HG03097 (cell line): Measurements from ENCODE around the gene ARID5A.

Experiments
- ATAC-seq: cut with Tn5 transposase; IDR thresholded peaks from one replicate; pipeline ENCODE4 v1.9.1; 2021; ENCODE audit not compliant: unreplicated experiment, low FRiP score

The ARID5A gene

DNA sequence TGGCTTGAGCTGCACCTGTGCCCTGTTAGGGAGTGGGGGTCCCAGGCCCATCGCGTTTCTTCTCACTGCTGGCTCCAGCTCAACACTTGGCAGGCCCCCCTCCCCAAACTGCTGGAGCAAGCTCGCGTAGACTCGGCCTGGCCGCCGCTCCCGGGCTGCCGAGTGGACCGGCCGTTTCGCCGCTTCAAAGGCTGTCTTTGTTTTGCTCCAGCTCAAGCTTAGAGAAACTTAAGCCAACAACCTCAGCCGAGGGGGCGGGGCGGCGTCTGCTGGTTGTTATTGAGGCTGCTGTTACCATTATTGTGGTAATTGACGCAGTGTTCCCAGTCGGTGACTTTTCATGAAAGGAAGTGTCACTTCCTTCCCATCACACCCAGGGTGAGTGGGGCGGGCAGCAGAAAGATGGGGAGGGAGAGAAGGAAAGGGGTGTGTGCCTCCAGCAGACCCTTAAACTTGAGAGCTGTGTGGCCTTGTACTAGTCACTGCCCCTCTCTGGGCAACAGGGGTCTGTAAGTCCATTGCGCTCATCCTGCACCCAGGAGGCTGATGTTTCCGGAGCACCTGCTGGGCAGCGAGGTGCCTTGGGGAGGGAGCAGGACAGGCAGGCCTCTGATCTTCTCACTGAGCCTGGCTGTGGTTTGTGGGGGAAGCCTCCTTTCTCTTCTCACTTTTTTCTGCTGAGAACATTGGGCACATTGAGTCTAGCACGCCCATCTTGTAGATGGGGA lies 2.1 kb downstream of the ARID5A start:
- no peak for ATAC-seq

DNA sequence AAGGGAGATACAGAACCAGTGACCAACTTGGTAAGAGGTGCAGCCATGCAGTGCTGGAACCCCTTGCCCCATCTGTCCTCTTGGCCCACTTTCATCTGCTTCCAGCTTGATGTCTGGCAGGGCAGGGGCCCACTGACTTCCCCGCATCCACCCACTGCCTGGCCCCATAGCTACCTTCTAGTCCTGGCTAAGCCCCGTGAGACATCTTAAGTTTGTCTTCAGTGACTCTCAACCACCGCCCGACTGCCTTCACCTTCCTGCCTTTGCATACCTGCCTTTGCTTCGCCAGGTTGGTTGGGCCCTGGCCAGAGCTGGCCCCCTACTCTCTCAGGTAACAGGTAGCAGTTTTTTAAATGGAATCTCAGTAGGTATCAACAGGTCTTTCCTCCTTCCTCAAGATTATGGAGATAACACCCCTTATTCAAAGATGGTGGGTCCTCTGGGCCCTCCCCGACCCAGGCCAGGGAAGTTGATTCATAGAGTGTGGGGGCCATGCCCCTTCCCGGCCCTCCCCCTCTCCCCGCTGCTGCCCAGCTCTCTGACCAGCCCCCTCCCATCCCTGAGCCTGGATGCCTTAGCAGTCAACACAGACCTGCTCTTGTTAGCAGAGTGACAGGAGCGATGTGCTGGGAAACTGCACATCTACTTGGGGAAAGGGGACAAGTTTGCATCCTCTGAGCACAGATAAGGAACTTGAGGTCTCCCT lies 2.8 kb downstream of the ARID5A start:
- ATAC-seq, result no peak

DNA sequence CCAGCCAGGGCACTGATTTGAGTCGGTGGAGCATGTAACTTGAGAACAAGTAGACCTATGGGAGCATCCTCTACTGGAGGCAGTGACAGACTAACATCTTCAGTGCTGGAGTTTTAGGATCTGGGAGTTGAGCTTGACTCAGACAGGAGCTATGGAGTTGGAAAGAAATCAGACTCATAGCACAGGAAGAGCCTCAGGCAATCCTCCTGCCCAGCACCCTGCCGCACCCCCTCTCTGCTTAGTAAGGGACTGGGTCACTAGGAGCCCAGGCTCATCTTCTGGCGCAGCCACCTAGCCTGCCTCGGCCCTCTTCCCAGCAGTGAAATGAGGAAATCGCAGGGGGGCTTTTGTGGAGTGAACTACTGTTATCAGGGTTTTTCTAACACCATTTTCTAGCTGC lies 3.6 kb downstream of the ARID5A start:
- no peak for ATAC-seq

DNA sequence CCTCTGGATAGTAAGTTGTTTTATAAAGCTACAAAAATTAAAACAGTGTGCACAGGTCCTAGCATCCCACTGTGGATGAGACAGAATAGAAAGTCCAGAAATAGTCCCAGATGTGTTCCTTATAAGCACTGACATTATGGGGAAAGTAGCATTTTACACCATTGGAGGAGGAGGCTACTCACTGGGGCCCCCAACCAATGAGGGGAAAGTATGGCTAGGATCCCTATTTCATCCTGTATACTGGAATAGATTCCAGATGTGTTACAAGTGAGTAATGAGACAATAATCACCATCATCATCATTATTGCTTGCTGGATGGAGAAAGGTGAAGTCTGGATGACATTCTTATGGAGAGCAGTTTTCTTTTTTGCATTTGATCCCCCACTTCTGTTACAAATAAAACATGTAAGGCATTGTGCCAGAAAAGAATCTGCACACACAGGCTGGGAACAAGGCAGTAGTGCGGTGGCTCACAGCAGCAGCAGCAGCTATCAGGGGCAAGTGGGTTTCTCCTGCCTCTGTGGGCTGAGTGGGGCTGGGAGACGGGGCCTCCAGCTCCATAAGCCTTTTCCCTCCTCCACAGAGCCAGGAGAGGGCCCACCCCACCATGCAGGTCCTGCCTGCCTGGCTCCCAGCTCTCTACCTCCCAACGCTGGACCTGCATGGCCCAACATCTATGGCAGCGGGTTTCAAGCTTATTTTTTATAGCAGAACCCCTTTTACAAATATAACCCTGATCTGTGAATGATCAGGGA lies 5.0 kb downstream of the ARID5A start:
- no peak for ATAC-seq

DNA sequence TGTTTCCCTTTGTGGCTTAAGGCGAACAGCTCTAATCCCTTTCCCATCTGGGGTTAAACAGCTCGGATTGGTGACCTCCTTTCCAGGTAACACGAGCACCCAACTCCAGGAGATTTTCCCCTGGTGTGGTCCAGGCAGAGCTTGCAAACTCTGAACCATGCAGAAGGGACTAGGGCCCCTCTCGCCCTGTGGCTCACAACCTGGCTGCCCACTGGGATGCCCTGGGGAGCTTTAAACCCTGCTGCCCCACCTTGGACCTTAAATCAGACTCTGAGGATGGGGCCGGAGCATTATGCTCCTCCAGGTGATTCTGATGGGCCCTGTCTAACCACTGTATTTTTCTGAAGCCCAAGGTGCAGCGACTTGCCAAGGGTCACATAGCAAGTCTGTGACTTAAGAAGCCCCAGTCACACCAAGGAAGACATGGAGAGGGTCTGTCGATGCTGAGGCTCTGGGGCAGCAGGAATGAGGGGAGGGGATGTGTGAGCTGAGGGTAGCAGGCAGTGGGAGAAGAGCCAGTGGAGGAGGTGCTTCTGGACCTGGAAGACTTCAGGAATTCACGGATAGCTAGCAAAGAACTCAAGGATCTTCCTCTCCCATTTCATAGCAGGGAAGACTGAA lies 5.9 kb downstream of the ARID5A start:
- ATAC-seq, result no peak

DNA sequence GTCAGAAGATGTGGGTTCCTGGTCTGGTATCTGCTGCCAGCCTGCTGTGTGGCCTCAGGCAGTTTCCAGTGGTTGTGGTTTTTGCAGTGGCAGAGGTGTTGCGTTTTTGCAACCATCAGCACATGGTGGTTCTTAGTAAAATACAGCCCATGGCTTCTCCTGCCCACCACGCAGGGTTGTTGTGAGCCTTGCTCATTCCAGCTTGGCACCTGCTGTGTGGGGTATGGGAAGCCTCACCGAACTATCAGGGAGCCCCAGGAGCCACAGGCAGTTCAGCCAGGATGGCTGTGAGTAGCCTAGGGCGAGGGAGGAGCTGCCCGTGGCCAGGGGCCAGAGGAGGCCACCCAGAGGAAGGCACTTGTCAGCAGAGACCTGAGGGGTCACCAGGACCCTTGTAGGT lies 9.8 kb downstream of the ARID5A start:
- no peak for ATAC-seq

DNA sequence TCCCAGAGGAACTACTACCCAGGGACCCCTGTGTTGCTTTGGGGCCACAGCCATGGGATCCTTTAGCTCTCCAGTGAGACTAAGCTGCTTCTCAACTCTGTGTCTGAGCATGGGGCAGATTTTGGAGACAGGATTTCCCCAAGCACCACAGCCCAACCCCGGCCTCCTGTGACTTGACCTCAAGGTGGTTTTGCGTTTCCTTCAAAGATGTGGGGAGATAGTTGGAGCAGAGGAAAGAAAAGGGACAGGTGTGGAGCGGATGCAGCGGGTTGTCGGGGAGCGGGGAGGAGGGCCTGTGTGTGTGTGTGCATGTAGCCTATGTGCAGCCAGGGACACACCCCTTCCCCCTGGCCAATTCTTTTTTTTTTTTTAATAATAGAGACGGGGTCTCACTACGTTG lies 10.2 kb downstream of the ARID5A start:
- ATAC-seq, result no peak

DNA sequence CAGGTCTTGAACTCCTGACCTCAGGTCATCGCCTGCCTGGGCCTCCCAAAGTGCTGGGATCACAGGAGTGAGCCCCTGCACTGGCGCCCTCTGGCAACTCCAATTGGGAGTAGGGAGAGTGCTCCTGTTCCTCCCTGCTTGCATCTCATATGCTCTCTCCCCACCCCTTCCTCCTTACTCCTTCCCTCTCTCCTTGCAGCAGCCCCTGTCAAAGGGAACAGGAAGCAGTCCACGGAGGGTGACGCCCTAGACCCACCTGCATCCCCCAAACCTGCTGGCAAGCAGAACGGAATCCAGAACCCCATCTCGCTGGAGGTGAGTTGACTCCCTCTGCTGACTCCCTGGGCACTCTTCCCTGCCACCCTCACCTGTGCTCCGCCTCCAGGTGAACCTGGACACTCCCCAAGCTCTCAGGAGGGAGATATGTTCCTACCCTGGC lies 10.7 kb downstream of the ARID5A start:
- no peak for ATAC-seq

DNA sequence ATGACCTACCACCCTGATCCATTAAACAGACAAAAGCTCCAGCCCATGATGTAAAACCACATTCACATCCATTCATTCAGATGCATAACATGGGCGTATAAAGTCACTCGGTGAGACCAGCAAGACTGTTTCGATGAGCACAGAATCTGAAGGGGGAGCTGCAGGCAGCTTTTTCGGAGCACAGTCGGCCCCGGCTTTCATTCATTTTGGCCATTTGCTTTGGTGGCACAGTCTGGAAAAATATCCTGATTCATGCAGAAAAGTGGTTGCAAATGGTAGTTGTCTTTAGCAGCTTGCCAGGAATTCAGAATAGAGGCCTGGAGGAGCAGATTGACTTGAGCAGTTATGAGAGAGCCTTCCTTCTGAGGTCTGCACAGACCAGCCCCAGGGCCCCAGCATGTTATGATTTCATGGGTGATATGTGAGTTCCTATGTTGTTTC lies 11.2 kb downstream of the ARID5A start:
- no peak for ATAC-seq

DNA sequence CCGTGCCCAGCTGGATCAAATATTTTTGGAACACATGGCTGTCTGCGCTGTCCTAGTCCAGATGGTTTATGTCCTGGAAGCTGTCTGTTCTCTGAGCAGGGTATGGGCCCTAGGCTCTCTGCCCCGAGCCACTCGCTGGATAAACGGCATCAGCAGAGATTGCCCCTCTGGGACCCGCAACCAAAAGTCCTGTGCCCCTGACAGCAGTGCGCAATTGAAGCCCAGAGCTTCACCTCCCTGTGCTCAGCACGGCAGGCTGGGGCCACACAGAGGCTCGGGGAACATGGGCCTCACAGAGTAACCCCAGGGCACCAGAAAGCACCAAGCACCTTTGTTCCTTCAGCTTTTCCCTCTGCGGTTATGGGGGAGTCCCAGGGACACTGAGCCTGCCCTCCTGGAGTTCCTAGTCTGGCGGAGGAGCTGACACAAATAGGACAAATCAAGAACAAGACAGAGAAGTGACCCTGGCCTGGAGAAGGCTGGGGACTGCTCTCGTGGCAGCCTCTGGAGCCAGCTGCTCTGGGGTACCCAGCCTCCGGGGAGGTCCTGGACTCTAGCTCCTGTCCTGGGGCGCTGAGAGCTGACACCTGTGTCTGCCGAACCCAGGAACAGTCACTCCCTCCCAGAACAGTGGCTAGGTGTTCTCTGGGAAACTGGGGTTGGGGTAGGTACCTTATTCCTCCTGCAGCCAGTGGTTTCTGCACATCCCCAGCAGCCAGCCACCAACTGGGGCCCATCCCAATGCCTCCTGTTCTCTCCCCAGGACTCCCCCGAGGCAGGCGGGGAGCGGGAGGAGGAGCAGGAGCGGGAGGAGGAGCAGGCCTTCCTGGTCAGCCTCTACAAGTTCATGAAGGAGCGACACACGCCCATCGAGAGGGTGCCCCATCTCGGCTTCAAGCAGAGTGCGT lies 12.3 kb downstream of the ARID5A start:
- ATAC-seq, result no peak

DNA sequence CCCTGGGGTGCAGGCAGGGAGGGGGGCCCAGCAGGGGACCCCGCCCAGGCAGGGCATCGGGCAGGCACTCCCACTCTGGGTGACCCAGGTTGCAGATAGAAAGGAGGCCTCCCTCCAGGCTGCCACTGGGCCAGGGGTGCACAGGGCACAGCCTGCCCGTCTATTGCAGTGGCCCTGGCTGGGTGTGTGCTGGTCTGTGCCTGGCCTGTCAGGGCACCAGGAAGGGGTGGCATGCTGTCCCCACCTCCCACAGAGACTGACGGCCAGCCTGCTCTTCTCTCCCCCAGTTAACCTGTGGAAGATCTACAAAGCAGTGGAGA lies 12.9 kb downstream of the ARID5A start:
- no peak for ATAC-seq

DNA sequence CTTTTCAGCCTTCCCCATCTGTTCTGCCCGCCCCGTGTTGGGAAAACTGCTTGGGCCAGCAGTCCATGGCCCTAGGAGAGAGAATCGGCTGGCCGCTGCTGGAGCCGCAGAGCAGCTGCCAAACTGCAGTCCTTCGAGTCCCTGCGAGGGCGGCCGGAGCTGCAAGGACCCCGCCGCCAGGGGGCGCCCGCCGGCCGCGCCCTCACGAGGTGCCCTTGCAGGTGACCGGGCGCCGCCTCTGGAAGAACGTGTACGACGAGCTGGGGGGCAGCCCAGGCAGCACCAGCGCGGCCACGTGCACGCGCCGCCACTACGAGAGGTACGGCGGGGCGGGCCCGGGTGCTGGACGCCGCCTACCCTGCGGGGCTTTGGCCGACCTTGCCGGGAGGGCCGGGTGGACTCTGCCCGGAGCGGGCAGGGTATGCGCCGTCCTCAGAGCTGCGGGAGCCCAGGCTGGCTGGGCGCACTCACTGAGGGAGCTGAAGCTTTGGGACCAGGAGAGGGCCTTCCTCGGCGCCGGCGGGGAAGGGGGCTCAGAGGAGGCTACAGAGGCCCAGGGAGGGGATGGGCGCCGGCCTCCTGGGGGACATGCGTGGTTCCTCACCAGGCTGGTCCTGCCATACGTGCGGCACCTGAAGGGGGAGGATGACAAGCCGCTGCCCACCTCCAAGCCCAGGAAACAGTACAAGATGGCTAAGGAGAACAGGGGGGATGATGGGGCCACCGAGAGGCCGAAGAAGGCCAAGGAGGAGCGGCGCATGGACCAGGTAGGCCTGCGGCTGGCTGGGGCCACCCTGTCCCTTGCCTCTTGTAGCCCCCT lies 13.6 kb downstream of the ARID5A start:
- no peak for ATAC-seq

DNA sequence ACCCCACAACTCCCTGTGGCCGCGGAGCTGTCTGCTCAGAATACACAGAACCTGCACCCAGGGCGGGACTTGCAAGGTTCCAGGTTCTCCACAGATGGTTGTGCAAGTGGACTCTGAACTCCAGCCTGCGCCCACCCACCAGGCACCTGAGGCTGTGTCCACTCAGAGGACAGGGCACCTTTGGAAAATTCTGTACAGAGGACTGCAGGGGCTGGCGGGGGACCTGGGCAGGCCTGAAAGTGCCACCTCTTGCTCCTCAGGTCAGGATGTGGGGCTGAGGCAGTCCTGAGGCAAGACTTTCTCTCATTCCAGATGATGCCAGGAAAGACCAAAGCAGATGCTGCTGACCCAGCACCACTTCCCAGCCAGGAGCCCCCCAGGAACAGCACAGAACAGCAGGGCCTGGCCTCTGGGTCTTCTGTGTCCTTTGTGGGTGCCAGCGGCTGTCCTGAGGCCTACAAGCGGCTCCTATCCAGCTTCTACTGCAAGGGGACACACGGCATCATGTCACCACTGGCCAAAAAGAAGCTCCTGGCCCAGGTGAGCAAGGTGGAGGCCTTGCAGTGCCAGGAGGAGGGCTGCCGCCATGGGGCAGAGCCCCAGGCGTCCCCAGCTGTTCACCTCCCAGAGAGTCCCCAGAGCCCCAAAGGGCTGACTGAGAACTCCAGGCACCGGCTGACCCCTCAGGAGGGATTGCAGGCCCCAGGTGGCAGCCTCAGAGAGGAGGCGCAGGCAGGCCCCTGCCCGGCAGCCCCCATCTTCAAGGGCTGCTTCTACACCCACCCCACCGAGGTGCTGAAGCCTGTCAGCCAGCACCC lies 14.4 kb downstream of the ARID5A start:
- no peak for ATAC-seq

DNA sequence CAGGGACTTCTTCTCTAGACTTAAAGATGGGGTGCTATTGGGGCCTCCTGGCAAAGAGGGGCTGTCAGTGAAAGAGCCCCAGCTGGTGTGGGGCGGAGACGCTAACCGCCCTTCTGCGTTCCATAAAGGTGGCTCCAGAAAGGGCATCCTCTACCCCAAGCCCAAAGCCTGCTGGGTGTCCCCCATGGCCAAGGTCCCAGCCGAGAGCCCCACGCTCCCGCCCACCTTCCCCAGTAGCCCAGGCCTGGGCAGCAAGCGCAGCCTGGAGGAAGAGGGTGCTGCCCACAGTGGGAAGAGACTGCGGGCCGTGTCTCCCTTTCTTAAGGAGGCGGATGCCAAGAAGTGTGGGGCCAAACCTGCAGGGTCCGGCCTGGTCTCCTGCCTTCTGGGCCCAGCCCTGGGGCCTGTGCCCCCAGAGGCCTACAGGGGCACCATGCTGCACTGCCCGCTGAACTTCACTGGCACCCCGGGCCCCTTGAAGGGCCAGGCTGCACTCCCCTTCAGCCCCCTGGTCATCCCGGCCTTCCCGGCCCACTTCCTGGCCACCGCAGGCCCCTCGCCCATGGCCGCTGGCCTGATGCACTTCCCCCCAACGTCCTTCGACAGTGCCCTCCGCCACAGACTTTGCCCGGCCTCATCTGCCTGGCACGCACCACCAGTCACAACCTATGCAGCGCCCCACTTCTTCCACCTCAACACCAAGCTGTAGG lies 15.2 kb downstream of the ARID5A start:
- ATAC-seq, result no peak

DNA sequence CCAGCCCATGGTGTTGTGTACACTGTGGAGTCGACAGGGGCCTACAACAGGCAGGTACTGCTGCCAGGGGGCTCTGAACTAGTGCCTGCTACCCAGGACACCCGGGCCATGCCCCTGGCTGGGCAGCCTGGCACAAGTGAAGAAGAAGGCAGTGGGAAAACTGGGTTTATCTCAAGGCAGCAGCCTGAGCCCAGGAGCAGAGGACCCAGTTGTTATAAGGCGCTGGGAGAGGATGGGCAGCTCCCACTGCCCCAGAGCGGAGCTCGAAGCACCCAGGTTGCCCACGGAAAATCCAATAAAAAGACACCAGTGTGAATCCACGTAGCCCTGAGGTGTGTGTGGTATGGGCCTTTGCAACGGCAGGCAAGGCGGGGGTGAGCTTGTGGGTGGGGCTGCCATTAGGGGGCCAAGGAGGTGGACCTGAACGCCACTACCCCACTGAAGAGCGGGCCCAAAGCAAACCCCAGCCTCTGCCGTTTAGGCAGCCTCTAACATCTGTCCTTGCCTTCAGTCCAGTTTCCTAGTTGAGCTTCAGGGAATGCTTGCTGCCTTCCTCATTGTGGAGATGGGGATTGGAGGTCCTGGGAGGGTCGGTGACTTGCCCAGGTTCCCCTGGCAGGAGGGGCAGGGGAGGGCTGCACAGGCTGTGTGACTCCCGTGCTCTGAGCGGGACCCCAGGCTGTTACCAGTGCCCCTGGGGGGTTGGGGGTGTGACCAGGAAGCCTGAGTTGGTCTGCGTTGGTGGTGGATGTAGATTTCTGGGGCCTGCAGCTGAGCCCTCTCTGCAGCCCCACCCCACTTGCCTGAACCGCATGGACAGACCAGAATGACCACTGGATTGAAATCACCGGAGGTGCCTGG lies 16.0 kb downstream of the ARID5A start:
- ATAC-seq, result no peak

DNA sequence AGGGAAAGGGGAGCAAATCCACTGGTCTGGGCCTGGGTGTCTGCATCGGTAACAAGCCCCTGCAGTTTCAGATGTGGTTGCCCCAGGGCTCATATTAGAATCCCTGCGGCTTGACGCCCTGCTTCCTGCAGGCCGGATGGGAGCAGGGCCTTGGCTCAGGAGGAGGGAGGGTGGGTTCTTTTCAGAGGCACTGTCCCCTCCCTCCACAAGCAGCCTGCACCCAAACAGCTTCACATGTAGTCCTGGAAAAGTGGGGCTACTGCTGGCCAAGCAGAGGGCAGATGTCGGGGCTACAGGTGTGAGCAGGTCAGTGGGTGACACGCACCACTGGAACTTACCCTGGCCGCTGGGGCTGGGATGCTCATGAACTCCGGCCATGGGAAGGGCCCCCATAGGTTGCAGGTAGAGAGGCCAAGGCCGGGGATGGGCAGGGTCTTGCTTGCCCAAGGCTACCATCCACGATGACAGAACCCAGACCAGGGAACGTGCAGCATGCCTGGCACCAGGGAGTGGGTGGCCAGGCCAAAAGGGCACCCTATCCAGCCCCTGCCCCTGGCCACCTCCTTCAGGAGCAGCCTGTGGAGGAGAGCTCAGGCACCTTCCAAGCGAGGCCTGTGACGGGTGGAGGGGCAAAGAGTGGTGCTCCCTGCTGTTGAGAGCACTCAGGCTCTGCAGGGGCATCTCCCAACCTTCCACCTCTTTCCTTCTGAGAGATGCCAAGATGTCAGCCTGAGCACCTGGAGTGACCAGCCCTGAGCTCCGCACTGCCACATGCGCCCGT lies 16.8 kb downstream of the ARID5A start:
- ATAC-seq, result no peak
